Testis (tissue), 2 donors: ENCODE measurements around the gene SNX1.

ENCODE experiments used
- POLR2A ChIP-seq: fragments of 450-650 bp; IDR thresholded peaks from one replicate; pipeline ENCODE4 v1.6.1; 2017; ENCODE audit warnings: antibody characterized with exemption, mild to moderate bottlenecking, moderate library complexity
- TF ChIP-seq, protein P1 (sequence below), 3 experiments: fragments of 450-650 bp in 2 of 3; fragments of 200-600 bp in 1 of 3; sonication (generic) in 1 of 3; IDR thresholded peaks; one replicate each; pipeline ENCODE4 v1.5.1; 2016 to 2019; ENCODE audit warnings: antibody characterized with exemption in 3 of 3, mild to moderate bottlenecking in 2 of 3, moderate library complexity in 1 of 3

GRCh38 chr15:64133623-64134344 is 38.0 kb downstream of the SNX1 start:
- TF ChIP-seq, protein P1, sequence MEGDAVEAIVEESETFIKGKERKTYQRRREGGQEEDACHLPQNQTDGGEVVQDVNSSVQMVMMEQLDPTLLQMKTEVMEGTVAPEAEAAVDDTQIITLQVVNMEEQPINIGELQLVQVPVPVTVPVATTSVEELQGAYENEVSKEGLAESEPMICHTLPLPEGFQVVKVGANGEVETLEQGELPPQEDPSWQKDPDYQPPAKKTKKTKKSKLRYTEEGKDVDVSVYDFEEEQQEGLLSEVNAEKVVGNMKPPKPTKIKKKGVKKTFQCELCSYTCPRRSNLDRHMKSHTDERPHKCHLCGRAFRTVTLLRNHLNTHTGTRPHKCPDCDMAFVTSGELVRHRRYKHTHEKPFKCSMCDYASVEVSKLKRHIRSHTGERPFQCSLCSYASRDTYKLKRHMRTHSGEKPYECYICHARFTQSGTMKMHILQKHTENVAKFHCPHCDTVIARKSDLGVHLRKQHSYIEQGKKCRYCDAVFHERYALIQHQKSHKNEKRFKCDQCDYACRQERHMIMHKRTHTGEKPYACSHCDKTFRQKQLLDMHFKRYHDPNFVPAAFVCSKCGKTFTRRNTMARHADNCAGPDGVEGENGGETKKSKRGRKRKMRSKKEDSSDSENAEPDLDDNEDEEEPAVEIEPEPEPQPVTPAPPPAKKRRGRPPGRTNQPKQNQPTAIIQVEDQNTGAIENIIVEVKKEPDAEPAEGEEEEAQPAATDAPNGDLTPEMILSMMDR (IDR thresholded peaks at IDR 0.05), result no peak
- TF ChIP-seq POLR2A, result no peak
